NCI-H524 treated with DMSO at 0.1 percent for 48 hours (cell line): ENCODE data around the gene MMP21.
A peak's percentile ranks its signal among the peaks of the same experiment; 100 is the strongest.

ENCODE experiments used
- DNase-seq: peaks from one replicate; lab custom pipeline; 2025; lab: John Stamatoyannopoulos, UW

MMP21 gene

GRCh38 chr10:125765835-125766234 lies 9.8 kb downstream of the MMP21 start:
- no peak for DNase-seq

- no peak for DNase-seq
Measured at GRCh38 chr10:125762692-125763648, 12.7 kb downstream of the MMP21 start.

- no peak for DNase-seq
Measured at GRCh38 chr10:125761961-125762360, 13.7 kb downstream of the MMP21 start.

GRCh38 chr10:125757742-125758141 lies 17.9 kb downstream of the MMP21 start:
- no peak for DNase-seq

GRCh38 chr10:125756853-125757487 lies 18.7 kb downstream of the MMP21 start:
- DNase-seq, result no peak

GRCh38 chr10:125756196-125756595 lies 19.4 kb downstream of the MMP21 start:
- DNase-seq, result no peak

GRCh38 chr10:125747417-125747816 lies 28.2 kb downstream of the MMP21 start:
- DNase-seq, result no peak

GRCh38 chr10:125744909-125745308 lies 30.7 kb downstream of the MMP21 start:
- no peak for DNase-seq

GRCh38 chr10:125742465-125742864 lies 33.2 kb downstream of the MMP21 start:
- no peak for DNase-seq

GRCh38 chr10:125739994-125740679 lies 35.5 kb downstream of the MMP21 start:
- no peak for DNase-seq

GRCh38 chr10:125738206-125738605 lies 37.4 kb downstream of the MMP21 start:
- DNase-seq, result no peak

- no peak for DNase-seq
Measured at GRCh38 chr10:125734823-125735222, 40.8 kb downstream of the MMP21 start.

- no peak for DNase-seq
Measured at GRCh38 chr10:125734148-125734547, 41.5 kb downstream of the MMP21 start.

GRCh38 chr10:125727436-125727835 lies 48.2 kb downstream of the MMP21 start:
- DNase-seq, result no peak

- DNase-seq, result no peak
Measured at GRCh38 chr10:125726914-125727313, 48.7 kb downstream of the MMP21 start.

GRCh38 chr10:125722811-125723210 lies 52.8 kb downstream of the MMP21 start:
- no peak for DNase-seq

GRCh38 chr10:125721035-125721434 lies 54.6 kb downstream of the MMP21 start:
- DNase-seq, result no peak

- DNase-seq, result no peak
Measured at GRCh38 chr10:125720002-125720382, 55.6 kb downstream of the MMP21 start.

- DNase-seq, result peak; percentile 51
Measured at GRCh38 chr10:125719173-125720001, 56.2 kb downstream of the MMP21 start, which contains the start of gene EDRF1. Gene EDRF1, plus strand, starts transcription at chr10:125719709. Its CDS starts 99 bp downstream, at chr10:125719808.
